Endodermal cell (in vitro differentiated cells): ENCODE results near the gene CCDC73. TPM values are rescaled to one million over a fixed set of nuclear protein-coding genes. Genes with fewer than 3 reads are reported as not detected.

Source experiments
- DNase-seq: peaks from one replicate; pipeline ENCODE4 v3.0.0-alpha.2; 2017
- H3K27ac ChIP-seq: 2 replicates; pipeline ENCODE4 v1.5.1; 2013; ENCODE audit warnings: mild to moderate bottlenecking, low read depth, low read length, moderate library complexity
- H3K27me3 ChIP-seq: 2 replicates; pipeline ENCODE4 v1.6.1; 2013; ENCODE audit warnings: mild to moderate bottlenecking, low read length, moderate library complexity; ENCODE audit not compliant: insufficient read depth, control insufficient read depth, poor library complexity, severe bottlenecking
- H3K36me3 ChIP-seq: 2 replicates; pipeline ENCODE4 v1.7.0; 2013; ENCODE audit warnings: mild to moderate bottlenecking, low read length, moderate library complexity; ENCODE audit not compliant: control insufficient read depth, insufficient read depth
- H3K4me1 ChIP-seq: one replicate; pipeline ENCODE4 v1.7.0; 2013; ENCODE audit warnings: low read length; ENCODE audit not compliant: control insufficient read depth, insufficient read depth
- H3K4me3 ChIP-seq: 2 replicates; pipeline ENCODE4 v1.5.1; 2013; ENCODE audit warnings: mild to moderate bottlenecking, low read length, moderate library complexity
- H3K9ac ChIP-seq: 2 replicates; pipeline ENCODE4 v1.6.1; 2013; ENCODE audit warnings: mild to moderate bottlenecking, low read length, moderate library complexity; ENCODE audit not compliant: poor library complexity, severe bottlenecking; ENCODE audit errors: extremely low read depth
- H3K9me3 ChIP-seq: 2 replicates; pipeline ENCODE4 v1.6.1; 2013; ENCODE audit warnings: mild to moderate bottlenecking, low read length, moderate library complexity; ENCODE audit not compliant: control insufficient read depth
- H3K27ac Mint-ChIP-seq: 2 replicates; pipeline ENCODE4 v1.8.0; 2020; ENCODE audit warnings: mixed read lengths
- H3K27me3 Mint-ChIP-seq: 2 replicates; pipeline ENCODE4 v1.8.0; 2021; ENCODE audit warnings: mild to moderate bottlenecking, mixed read lengths; ENCODE audit not compliant: insufficient read depth
- H3K36me3 Mint-ChIP-seq: 2 replicates; pipeline ENCODE4 v1.8.0; 2020; ENCODE audit warnings: low read depth, mixed read lengths
- H3K4me1 Mint-ChIP-seq: 2 replicates; pipeline ENCODE4 v1.8.0; 2020; ENCODE audit warnings: mixed read lengths
- H3K4me3 Mint-ChIP-seq: 2 replicates; pipeline ENCODE4 v1.8.0; 2020; ENCODE audit warnings: mild to moderate bottlenecking, moderate library complexity, mixed read lengths
- H3K9me3 Mint-ChIP-seq: 2 replicates; pipeline ENCODE4 v1.8.0; 2020; ENCODE audit warnings: mild to moderate bottlenecking, mixed read lengths
- WGBS, 2 experiments: methylation state at CpG; one replicate each; pipeline versions ENCODE4 v1.1.5 to v1.1.7; 2013; ENCODE audit warnings: missing lambda C conversion rate in 2 of 2, mixed read lengths in 1 of 2; ENCODE audit not compliant: insufficient coverage in 1 of 2, insufficient read length in 1 of 2; 5-methylcytosine and 5-hydroxymethylcytosine counted together
- total RNA-seq, 2 donors: library from RNA; stranded (reverse); fragmentation: NEBNext Ultra II Directional in 1 of 2; extraction: Animal tissue kit (Norgen Biotek cat#: 25700) in 1 of 2; gene quantifications; 2 replicates in 1 of 2; 3 replicates in 1 of 2; pipeline ENCODE4 v1.2.1, GENCODE V29; 2021
- TF ChIP-seq, protein P1 (sequence below): fragments of 200-600 bp; sonication (generic); conservative IDR thresholded peaks from 2 replicates; pipeline ENCODE4 v1.5.0; 2021; ENCODE audit warnings: antibody characterized with exemption, mild to moderate bottlenecking

Gene CCDC73
- total RNA-seq, 2 donors from 2014 or later: not detected

DNA sequence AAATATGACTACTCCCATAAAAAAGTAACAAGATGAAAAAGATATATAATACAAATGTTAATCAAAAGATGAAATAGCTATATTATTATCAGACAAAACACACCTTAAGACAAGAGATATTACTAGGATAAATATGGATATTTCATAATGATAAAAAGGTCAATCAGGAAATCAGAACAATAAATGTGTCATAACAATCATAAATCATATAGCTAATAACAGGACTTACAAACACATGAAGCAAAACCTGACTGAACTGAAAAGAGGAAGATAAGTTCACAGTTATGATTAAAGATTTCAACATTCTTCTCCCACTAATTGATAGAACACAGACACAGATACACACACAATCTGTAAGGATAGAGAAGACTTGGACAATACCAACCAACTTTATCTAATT, 163.6 kb downstream of the CCDC73 start:
- no peaks in the 10 kb centered on the region for H3K36me3 ChIP-seq
- Mint-ChIP-seq H3K36me3 (no peaks in the 10 kb centered on the region), H3K4me3 (no peak overlapping the region), H3K27me3 (no peaks in the 10 kb centered on the region), H3K9me3 (no peaks in the 10 kb centered on the region), H3K27ac (no peak overlapping the region), H3K4me1 (no peaks in the 10 kb centered on the region)
- no peaks in the 10 kb centered on the region for H3K4me1 ChIP-seq
- H3K4me3 ChIP-seq: no peak overlapping the region
- DNase-seq: no peak
- H3K9me3 ChIP-seq: no peaks in the 10 kb centered on the region
- no peak overlapping the region for H3K27ac ChIP-seq
- H3K9ac ChIP-seq: no peak overlapping the region
- TF ChIP-seq, protein P1, sequence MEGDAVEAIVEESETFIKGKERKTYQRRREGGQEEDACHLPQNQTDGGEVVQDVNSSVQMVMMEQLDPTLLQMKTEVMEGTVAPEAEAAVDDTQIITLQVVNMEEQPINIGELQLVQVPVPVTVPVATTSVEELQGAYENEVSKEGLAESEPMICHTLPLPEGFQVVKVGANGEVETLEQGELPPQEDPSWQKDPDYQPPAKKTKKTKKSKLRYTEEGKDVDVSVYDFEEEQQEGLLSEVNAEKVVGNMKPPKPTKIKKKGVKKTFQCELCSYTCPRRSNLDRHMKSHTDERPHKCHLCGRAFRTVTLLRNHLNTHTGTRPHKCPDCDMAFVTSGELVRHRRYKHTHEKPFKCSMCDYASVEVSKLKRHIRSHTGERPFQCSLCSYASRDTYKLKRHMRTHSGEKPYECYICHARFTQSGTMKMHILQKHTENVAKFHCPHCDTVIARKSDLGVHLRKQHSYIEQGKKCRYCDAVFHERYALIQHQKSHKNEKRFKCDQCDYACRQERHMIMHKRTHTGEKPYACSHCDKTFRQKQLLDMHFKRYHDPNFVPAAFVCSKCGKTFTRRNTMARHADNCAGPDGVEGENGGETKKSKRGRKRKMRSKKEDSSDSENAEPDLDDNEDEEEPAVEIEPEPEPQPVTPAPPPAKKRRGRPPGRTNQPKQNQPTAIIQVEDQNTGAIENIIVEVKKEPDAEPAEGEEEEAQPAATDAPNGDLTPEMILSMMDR: no peak
- H3K27me3 ChIP-seq: no peaks in the 10 kb centered on the region

DNA sequence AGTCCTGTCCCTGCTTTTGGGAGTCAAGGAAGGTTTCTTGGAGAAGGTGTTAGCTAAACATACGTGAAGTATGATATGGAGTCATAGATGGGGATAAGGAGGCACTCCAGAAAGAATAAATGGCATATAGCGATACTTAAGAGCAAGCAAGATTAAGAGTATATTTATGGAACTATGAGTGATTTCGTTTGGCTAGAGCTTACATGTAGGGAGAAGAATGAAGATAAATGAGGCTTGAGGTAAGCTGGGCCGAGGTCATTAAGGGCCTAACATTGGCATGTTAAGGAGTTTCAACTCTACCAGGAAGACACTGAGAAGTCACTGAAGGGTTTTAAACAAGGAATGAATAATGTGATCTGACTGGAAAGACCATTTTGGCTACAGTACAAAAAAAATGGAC, 177.6 kb downstream of the CCDC73 start:
- Histone ChIP-seq H3K4me3 (no peak overlapping the region), H3K27ac (no peak overlapping the region), H3K36me3 (no peaks in the 10 kb centered on the region), H3K4me1 (no peaks in the 10 kb centered on the region), H3K9ac (no peak overlapping the region), H3K9me3 (no peaks in the 10 kb centered on the region), H3K27me3 (no peaks in the 10 kb centered on the region)
- Mint-ChIP-seq H3K4me3 (no peak overlapping the region), H3K36me3 (no peaks in the 10 kb centered on the region), H3K27me3 (peaks cover 5% of the 10 kb centered on the region), H3K27ac (no peak overlapping the region), H3K4me1 (peaks cover 2% of the 10 kb centered on the region), H3K9me3 (no peaks in the 10 kb centered on the region)
- WGBS, 2 experiments: 81 to 94% methylated on average over 4 of the region's 4 CpGs
- TF ChIP-seq, protein P1: no peak
- no peak for DNase-seq

DNA sequence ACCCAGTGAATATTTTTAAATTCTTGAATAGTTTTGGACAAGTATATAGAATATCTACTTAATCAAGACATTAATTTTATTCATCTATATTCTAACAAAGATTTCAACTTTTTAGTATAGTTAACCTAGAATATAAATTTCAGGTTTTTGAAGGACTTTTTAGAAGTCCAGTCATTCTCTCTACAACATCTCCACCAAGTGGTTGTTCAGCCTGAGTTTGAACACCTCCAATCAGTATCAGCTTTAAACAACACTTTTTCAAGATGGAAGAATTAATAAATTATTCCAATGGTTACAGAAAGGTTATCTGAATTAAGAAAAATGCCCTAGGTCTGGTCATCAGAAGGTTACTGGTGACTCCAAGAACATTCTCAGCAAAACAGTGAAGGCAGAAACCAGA, 179.0 kb downstream of the CCDC73 start:
- Histone ChIP-seq H3K4me3 (no peak overlapping the region), H3K36me3 (no peaks in the 10 kb centered on the region), H3K9ac (no peak overlapping the region), H3K9me3 (no peaks in the 10 kb centered on the region), H3K27ac (no peak overlapping the region), H3K4me1 (no peaks in the 10 kb centered on the region), H3K27me3 (no peaks in the 10 kb centered on the region)
- H3K4me1 Mint-ChIP-seq: peaks cover 2% of the 10 kb centered on the region
- no peak for DNase-seq
- H3K36me3 Mint-ChIP-seq: no peaks in the 10 kb centered on the region
- H3K27me3 Mint-ChIP-seq: no peaks in the 10 kb centered on the region
- no peak overlapping the region for H3K27ac Mint-ChIP-seq
- H3K9me3 Mint-ChIP-seq: no peaks in the 10 kb centered on the region
- H3K4me3 Mint-ChIP-seq: no peak overlapping the region
- TF ChIP-seq, protein P1: peak; percentile 67
